HG03378 (cell line): Measurements from ENCODE around the gene DDX27.

Source experiments
- ATAC-seq: cut with Tn5 transposase; IDR thresholded peaks from one replicate; pipeline ENCODE4 v1.9.1; 2021; ENCODE audit warnings: mild to moderate bottlenecking, moderate library complexity; ENCODE audit not compliant: unreplicated experiment

DDX27 gene

GRCh38 chr20:49276961-49277785 lies 58.0 kb downstream of the DDX27 start:
- ATAC-seq, result no peak

- ATAC-seq, result no peak
Observed at GRCh38 chr20:49277786-49278035, 58.5 kb downstream of the DDX27 start.

GRCh38 chr20:49278036-49278817 lies 59.0 kb downstream of the DDX27 start, which contains the start of gene ZNFX1:
ZNFX1 (minus strand) TSS chr20:49278057; CDS start chr20:49275839, 2,218 bp downstream.
- ATAC-seq, result peak; percentile 70

- ATAC-seq, result no peak
Observed at GRCh38 chr20:49278818-49279676, 59.8 kb downstream of the DDX27 start.

GRCh38 chr20:49279677-49280462 lies 60.7 kb downstream of the DDX27 start:
- ATAC-seq, result no peak

- ATAC-seq, result no peak
Observed at GRCh38 chr20:49280463-49281058, 61.3 kb downstream of the DDX27 start.

- no peak for ATAC-seq
Observed at GRCh38 chr20:49281059-49281912, 62.1 kb downstream of the DDX27 start.

- ATAC-seq, result no peak
Observed at GRCh38 chr20:49281913-49282467, 62.8 kb downstream of the DDX27 start.

GRCh38 chr20:49282584-49283171 lies 63.5 kb downstream of the DDX27 start:
- no peak for ATAC-seq

- ATAC-seq, result no peak
Observed at GRCh38 chr20:49283176-49283702, 64.0 kb downstream of the DDX27 start.

GRCh38 chr20:49283703-49284625 lies 64.7 kb downstream of the DDX27 start:
- no peak for ATAC-seq

GRCh38 chr20:49284818-49285217 lies 65.6 kb downstream of the DDX27 start:
- ATAC-seq, result no peak

GRCh38 chr20:49285233-49285668 lies 66.0 kb downstream of the DDX27 start:
- ATAC-seq, result no peak

GRCh38 chr20:49285813-49286494 lies 66.7 kb downstream of the DDX27 start:
- ATAC-seq, result no peak

- ATAC-seq, result no peak
Observed at GRCh38 chr20:49286689-49287551, 67.7 kb downstream of the DDX27 start.
